Activated T-cell treated with anti-CD3 and anti-CD28 coated beads, Interleukin-2, amount 50 U/mL, for 48 hours (primary cell): ENCODE results near the gene TTC7B.
"Not testable (repeated sequence)": the region's sequence is repeated elsewhere in the genome, so short reads cannot be mapped to it uniquely, and the experiment has no call there.

Experiments
- DNase-seq, 2 experiments: peaks; one replicate each; pipeline ENCODE4 v3.0.0-alpha.2; 2020

TTC7B gene

DNA sequence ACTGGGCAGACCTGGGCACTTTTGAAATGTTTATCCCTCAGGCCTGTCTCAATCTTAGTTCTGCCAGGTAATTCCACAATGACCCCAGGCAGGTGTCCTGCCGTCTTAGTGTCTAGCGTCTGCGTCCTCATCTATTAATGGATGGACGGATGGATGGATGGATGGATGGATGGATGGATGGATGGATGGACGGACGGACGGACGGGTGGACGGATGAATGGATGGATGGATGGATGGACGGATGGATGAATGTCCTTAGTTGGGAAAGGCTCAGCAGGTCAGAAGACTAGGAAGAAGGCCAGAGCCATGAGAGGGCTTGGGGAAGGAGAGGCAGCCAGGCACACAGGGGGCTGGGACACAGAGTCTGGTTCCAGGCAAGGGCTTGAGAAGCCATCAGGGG is 278.1 kb downstream of the TTC7B start:
- DNase-seq, result no peak

DNA sequence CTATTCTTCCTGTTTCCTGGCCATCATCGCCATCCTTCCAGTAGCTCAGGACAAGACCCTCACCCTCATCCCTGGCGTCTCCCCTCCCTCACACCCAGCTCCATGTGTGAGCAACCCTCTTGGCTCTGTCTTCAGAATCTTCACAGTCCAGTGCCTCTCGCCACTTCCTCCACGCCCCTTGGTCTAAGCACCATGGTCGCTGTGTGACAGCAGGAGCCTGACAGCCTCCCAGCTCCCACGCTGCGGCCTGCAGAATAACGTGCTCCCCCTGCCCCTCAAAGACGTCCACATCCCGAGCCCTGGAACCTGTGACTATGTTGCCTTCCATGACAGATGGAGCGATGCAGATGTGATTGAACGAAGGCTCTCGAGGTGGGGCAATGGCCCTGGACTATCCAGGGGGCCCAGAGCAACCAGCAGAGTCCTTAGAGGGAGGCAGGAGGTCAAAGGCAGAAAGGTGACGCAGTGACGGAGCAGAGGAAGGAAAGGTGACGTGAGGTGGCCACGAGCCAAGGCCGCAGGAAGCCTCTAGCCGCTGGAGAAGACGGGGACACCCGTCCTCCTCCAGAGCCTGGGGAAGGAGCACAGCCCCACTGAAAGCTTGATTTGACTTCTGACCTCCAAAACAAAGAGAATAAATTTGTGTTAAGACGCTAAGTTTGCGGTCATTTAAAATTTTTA is 279.6 kb downstream of the TTC7B start:
- no peak for DNase-seq

GRCh38 chr14:90536092-90536491 is 280.1 kb downstream of the TTC7B start:
- no peak for DNase-seq

DNA sequence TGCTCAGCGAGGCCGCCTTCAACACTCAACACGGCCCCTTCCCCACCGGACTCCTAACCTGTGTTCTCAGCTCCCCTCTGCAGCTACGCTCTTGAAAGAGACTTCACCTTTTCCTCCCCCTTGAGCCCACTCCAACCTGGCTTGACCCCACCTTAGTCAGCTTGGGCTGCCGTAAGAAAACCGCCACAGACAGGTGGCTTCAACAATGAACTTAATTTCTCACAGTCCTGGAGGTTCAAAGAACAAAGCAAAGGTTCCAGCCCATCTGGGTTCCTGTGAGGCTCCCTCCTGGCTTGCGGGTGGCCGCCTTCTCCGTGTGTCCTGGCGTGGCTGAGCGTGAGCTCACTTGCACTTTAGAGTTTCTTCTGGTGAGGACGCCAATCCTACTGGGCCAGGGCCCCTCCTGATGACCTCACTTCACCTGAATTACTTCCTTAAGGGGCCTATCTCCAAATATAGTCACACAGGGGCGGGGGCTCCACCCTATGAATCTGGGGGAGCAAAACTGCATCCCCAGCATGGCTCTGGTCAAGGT is 280.6 kb downstream of the TTC7B start:
- DNase-seq, result no peak

DNA sequence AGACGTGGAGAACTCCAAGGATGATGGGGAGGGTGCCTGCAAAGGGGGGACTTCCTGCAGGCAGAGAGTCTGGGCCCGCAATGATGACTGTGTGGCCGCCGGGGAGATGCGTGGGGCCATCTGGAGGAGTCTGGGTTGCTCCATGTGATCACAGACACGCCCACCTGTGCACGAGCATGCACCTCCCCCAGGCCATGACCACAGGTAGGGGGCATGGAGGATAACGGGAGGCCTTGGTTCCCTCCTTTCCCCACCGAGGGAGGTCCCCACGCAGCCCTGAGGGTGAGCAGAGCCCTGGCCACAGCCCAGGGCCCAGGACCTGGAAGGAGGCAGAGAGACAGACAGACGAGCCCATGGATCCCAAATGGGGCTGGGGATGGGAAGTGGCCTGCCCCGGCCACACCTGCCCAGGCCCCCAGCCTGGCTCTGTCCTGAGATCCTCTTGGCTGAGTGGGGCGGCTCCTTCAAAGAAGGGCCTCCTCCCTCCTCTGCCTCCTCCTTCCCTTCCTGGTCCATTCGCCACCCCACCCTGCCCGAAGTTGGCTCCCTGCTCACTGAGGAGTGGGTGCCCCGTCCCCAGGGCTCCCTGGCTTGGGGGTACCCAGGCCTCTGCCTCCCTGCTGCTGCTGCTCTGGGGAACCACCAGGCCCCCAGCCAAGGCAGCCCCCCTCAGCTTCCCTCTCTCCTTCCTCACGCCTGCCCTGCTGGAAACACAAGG is 281.2 kb downstream of the TTC7B start:
- DNase-seq, result no peak

DNA sequence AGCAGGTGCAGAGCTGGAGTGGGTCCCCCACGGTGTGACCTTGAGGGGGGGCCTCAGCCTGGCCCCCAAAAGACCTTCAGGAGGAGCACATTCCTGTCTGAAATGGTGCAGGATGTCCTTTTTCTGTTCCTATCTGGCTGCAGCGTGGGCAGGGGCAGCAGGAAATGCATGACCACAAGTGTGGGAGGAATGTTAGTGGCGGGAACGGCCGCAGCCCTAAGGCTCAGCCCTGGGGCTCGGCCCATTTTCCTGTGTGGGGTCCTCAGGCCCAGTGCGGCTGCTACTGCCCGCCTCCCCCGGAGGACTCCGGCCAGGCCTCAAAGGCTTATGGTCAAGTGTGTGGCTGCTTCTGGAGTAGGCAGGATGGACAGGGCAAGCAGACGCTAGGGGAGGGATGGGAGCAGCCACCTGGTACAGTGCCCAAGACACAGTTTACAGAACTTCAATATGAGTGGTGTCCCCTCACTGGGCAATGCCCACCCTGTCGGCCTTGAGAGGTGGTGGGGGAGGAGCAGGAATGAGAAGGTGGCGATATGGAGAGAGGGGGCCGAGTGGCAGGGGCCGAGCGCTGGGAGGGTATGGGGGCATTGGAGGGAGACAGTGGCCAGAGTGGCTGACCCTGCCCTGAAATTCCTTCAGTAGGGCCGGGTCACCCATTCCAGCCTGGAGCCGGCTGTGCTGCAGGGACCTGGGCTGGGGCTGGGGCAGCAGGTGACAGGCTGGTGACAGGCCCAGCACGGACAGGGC is 282.0 kb downstream of the TTC7B start:
- no peak for DNase-seq

DNA sequence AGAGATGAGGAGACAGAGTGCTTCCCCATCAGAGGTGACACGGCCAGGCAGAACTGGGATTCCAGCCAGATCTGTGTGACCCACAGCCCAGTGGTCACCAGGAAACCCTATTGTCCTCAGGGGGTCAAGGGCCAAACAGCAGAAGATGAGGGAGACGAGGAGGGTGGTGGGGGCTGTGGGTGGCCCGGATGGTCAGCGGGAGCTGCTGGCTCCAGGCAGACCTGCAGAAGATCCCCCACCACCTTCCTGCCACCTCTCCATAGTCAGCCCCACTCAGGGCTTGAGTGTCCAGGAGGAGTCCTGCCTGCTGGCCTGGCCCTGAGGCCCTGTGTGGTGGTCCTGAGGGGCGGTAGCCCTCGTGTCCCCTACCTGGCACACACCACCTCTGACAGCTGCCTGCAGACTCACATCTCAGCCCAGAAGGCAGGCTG is 282.6 kb downstream of the TTC7B start:
- no peak for DNase-seq

DNA sequence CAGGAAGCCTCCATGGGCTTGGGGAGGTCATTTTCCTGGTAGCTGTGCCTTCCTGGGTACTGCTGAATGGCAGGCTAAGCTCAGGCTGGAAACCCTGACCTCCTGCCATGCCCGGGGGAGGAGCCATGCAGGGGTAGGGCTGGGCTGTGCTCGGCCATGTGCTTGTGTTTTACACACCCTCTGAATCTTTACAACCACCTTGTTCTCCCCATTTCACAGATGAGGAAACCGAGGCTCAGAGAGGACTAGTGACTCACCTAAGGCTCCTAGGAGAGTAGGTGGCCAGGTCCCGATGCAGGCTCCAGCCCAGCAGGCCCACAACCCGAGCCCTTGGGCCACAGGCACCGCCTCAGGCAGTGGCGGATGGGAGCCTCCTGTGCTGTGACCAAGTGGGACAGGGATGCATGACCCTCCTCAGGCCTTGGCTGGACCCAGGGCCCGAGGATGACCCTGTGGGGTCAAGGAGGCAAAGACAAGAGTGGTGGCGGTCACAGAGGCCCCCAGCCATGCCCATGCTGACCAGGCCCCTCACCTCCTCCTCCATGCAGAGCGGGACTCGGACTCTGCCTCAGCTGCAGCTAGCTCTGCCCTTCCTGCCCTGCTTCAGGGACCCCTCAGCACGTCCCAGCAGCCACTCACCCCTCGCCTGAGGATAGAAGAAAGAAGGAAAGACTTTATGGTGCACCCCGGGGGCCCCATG is 283.3 kb downstream of the TTC7B start:
- no peak for DNase-seq

DNA sequence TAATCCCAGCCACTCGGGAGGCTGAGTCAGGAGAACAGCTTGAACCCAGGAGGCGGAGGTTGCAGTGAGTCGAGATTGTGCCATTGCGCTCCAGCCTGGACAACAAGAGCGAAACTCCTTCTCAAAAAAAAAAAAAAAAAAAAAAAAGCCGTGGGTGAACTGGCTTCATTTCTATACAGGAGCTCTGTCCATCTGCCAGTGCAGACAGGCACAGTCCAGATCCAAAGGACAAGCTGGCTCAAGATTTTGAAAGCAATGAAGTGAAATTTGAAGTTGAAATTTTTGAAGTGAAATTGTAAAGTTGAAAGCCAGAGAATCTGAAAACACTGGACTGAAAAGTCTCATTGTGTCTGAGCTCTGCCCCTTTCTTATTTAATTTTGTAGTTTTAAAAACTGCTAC is 284.7 kb downstream of the TTC7B start:
- DNase-seq, result no peak

DNA sequence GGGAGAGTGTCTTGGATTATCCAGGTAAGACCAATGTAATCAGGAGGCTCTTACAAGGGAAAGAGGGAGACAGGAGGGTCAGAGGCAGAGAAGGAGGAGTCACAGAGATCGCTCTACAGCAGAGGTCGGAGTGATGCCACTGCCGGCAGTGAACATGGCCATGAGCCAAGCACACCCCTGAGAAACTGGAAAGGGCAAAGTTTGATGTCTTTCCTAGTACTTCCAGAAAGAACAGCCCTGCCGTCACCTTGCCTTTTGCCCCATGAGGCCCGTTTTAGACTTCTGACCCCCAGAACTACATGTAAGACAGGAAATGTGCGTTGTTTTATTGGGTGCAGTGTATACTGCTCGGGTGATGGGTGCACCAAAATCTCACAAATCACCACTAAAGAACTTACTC is 285.7 kb downstream of the TTC7B start:
- no peak for DNase-seq

DNA sequence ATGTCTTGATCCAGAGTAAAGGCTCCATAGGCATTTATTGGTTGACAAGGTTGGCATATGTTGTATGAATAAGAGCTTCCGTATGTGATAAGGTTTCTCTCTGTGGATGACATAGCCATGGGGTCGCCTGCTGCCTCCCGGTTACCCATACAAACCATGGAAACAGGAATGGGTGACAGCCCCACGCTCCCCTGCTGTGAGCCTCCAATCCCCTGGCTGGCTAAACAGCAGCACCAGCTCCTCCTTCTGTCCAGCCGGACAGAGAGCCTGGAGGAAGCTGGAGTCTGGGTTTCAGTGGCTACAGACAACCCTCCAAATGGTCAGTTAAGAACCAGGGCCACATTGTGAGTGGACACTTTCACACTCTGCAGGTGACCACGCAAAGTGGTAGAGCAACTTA is 288.3 kb downstream of the TTC7B start:
- DNase-seq, result no peak

DNA sequence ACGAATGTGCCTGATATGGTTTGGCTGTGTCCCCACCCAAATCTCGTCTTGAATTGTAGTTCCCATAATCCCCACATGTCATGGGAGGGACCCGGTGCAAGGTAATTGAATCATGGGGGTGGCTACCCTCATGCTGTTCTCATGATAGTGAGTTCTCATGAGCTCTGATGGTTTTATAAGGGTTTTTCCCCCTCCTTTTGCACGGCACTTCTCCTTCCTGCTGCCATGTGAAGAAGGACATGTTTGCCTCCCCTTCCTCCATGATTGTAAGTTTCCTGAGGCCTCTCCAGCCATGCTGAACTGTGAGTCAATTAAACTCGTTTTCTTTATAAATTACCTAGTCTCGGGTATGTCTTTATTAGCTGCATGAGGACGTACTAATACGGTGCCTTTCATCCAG is 289.7 kb downstream of the TTC7B start:
- not testable (repeated sequence) for DNase-seq

DNA sequence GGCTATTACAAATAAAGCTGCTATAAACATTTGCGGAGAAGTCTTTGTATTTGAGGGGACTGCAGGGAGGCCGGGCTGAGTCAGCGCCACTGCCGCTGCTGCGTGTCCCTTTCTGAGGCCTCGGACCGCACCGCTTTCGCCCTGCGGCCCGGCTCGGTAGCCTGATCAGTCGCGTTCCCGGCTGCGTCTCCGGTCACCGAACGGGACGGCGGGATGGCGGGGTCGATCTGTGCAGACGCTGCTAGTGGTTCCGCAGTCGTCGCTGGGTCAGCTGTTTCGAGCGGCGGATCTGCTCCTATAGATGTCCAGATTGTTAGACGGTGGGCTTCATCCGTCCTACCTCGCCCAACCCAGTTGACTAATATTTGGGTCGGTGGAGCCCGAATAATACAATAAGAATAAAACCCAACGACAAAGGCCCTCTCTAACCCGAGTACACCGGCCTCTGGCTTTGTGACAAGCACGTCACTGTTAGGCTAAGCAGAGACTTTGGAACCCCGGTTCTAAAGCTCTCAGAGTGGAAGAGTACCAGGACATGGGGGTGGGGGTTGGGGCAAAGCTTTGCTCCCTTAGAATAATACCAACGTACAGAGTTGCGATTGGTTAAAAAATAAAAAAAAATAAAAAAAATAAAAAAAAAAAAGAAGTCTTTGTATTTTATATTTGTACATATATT is 290.7 kb downstream of the TTC7B start:
- not testable (repeated sequence) for DNase-seq

DNA sequence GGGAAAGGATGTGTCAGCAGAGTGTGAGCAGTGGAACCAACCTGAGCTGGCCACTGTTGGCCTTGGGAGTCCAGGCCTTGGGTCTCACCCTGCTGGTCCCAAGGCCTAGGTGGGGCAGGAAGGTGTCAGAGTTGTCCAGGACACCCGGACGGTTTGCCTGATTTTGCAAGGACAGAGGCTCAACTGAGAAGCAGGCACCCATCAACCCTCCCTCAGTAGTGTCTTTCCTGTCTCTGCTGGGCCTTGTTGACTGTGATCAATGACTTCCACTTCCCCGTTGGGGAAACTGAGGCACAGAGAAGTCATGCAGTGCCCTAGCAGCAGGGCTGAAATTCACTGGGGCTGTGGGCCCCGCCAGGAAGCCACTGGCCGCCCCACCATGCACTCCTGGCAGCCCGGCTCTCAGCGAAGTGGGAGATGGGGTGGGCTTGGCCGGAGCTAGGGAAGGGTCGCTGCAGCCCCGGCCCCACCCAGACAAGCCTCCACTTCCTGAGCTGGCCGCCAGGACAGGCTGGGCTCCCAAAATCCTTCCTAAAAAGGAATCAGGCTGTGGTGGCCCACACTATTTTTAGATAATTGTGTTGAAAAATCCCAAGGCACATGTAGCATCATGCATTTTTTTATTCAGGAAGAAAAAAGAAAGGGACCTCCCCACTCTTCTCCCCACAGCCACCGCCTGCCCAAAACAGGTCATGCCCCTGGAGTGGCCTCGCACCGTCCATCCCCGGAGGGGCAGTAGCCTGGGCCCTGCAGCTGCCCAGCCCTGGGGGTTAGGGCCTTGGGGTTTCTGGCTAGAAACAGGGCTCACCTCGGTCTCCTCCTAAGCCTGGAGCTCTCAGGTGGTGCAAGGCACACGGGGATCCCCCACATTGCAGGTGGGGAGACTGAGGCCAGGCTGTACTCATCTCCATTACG is 292.0 kb downstream of the TTC7B start:
- no peak for DNase-seq

DNA sequence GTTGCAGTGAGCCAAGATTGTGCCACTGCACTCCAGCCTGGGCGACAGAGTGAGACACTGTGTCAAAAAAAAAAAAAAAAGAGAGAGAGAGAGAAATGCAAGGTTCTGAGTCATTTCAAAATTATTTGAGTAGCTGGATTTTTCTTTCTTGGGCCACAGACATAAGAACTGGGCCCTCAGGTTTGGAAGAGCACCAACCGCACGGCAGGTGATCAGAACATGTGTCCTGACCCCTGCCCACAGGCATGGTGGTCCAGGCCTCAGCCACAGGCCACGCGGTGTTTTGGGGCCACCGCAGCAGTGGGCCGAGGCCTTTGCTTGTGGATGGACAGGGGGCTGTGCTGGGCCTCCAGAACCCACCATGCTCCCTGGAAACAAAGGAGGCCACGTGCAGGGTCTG is 292.7 kb downstream of the TTC7B start:
- no peak for DNase-seq

DNA sequence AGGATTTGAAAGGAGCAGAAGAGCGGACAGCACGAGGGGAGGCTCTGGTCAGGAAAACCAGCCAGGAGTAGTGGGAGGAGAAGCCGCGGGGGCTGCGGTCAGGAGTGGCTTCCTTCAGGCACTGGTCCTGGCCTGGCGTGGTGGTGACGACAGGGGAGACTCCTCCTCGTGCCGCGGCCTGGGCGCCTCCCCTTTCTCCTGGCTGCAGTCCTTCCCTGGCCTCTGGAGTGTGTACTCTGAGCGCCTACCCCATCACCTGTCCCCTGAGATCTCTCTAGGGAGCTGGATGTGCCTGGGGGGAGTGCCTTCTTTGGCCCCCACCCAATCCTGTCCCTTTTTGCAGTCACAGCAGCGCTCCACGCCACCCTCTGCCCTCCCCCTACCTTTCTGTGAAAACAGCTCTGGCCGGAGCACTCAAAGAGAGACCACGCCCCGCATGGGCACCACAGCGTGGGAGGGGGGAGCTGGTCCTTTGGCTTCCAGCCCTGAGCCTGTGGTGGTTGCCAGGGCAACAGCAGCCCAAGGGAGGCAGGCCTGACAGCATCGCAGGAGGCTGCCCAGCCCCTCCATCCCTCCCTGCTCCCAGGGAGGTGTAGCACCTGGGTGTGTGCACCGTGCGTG is 293.5 kb downstream of the TTC7B start:
- no peak for DNase-seq

DNA sequence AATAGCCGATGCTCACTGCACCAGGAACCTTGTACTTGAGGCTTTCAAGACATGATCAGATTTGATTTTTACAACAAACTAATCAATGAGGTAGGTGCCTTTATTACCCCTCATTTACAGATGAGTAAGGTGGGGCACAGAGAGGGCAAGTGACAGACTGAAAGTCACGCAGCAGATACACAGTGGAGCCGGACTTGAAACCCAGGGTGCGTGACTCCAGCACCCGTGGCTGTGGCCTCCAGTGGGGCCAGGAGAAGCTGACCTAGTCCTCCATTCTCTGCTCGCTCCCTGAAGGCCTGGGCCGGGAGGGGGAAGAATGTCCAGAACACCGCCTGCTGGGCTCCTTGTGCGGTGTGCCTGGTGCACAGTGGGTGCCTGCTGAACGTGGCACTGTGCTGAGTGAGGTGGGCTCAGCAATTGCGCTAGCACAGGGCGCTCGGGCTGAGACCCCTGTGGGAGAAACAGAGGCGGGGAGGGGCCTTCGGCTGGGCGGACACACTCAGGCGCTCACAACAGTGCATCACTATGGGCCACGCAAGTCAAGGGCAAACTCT is 294.2 kb downstream of the TTC7B start:
- no peak for DNase-seq

DNA sequence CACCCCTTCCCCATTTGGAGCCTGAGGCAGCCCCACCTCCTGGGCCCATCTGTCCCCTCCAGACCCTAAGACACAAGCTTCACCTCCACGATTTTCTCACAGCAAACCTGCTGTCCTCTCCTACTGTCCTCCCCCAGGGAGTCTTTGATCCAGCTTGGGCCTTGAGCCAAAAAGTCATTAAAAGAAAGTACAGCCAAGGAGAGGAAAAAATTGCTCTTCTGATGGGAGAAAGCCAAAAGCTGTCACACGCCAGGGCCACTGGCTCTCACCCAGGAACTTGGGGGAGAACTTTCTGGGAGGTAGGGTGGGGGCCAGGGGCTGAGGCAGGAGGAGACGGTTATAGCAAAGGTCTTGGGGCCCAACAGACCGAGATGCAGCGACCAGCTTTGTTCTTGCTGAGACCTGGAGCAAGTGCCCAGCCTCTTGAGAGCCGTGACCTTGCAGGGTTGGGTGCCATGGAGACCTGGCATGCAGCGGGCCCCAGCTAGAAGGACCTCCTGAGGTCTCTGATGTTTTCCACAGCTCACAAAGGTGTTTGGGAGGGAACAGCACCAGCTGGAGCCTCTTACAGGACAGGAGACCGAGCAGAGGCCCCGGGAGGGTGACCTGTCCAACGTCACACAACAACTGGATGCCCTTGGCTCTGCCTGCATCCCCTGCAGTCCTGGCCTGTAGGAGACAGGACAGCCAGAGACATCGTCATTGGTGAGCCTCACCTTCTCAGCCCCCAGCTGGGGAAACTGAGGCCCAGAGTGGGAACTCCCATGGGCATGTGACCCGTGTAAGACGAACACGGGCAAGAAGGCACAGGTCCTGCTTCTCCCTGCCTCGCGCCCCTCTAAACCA is 294.9 kb downstream of the TTC7B start:
- no peak for DNase-seq

DNA sequence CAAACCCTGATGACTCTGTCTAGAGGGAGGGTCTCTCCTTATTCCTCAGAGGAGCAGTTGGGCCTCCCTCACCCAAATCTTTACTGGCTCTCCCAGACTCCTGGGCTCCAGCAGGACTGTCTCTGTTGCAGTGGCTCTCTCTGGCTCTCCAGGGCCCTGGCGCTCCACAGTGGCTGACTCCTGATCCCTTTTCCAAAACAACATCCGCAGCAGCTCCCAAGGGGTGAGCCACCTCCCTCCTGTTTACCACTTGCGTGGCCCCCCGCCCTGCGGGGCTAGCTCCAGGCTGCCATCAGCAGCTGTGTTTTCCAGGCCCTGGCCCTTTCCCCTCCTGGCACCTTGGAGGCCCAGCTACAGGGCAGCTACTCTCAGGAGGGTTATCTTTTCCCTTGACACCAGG is 295.9 kb downstream of the TTC7B start:
- DNase-seq, result no peak
